ENCODE measurements around the gene NEUROD2. TPM values are rescaled to one million over a fixed set of nuclear protein-coding genes. Genes with fewer than 3 reads are reported as not detected.

The NEUROD2 gene
- polyA plus RNA-seq, 2 of the 4 experiments (the other 2 are of a cell fraction), result not detected

- ChIA-PET CTCF (interaction anchor here (4.1 to 58.8 kb wide), 2 partner anchors 32 to 54 kb away, joined by 20 to 1581 read pairs; partner anchors contain the start of genes PPP1R1B and STARD3), POLR2A (no interaction called here)
- DNase-seq (ENCODE audit: low read depth in 1 of 2, low spot score in 1 of 2) (no peak), FAIRE-seq (no peak), ATAC-seq (no peak)
- no peak overlapping the region for H3K4me2 ChIP-seq
- H3K9me3 ChIP-seq, result no peaks in the 10 kb centered on the region
- no peak overlapping the region for H3K27ac ChIP-seq
- H3K4me1 ChIP-seq, result peaks cover 49% of the 10 kb centered on the region
- H3K4me3 ChIP-seq, result no peak overlapping the region
- TF ChIP-seq MAX (IDR thresholded peaks at IDR 0.05) (no peak), HEYL (CRISPR knock-in tag; IDR thresholded peaks at IDR 0.05) (no peak), MAZ (IDR thresholded peaks at IDR 0.05; ENCODE audit: borderline replicate concordance, low read depth, low read length) (no peak), CBX2 (IDR thresholded peaks at IDR 0.05; ENCODE audit: borderline replicate concordance, low read depth) (no peak), JUNB (IDR thresholded peaks at IDR 0.05) (no peak), JUN (IDR thresholded peaks at IDR 0.05) (no peak), NR3C1 (IDR thresholded peaks at IDR 0.05) (no peak), E2F6 (IDR thresholded peaks at IDR 0.05; ENCODE audit: borderline replicate concordance, low read depth) (no peak), TFCP2L1 (CRISPR knock-in tag; IDR thresholded peaks at IDR 0.05) (no peak), HOXB13 (CRISPR knock-in tag; IDR thresholded peaks at IDR 0.05; ENCODE audit: low read depth) (no peak), RFX5 (IDR thresholded peaks at IDR 0.05) (no peak), HOXB5 (CRISPR knock-in tag; IDR thresholded peaks at IDR 0.05) (no peak), CHD2 (IDR thresholded peaks at IDR 0.05; ENCODE audit: low read length, partially characterized antibody) (no peak), ATOH8 (CRISPR knock-in tag; IDR thresholded peaks at IDR 0.05; ENCODE audit: low read depth) (no peak), CHD4 (IDR thresholded peaks at IDR 0.05; ENCODE audit: borderline replicate concordance) (no peak), POLR2AphosphoS2 (conservative IDR thresholded peaks at IDR 0.05; ENCODE audit: low read length) (no peak), HES2 (IDR thresholded peaks at IDR 0.05) (no peak), EP300 (IDR thresholded peaks at IDR 0.05) (no peak)
- WGBS (ENCODE audit: missing lambda C conversion rate), result 20% methylated on average over 4 of the region's 4 CpGs
Measured at GRCh38 chr17:39602533-39603303, 5.0 kb downstream of the NEUROD2 start.

GRCh38 chr17:39601758-39602532 is 5.8 kb downstream of the NEUROD2 start:
- no peak overlapping the region for H3K4me2 ChIP-seq
- no peak overlapping the region for H3K4me3 ChIP-seq
- no peak for DNase-seq (ENCODE audit: low read depth in 1 of 2, low spot score in 1 of 2)
- POLR2A ChIA-PET, result no interaction called here
- no peak for FAIRE-seq
- H3K4me1 ChIP-seq, result peaks cover 41% of the 10 kb centered on the region
- no peaks in the 10 kb centered on the region for H3K9me3 ChIP-seq
- no peak for TF ChIP-seq POLR2A (IDR thresholded peaks at IDR 0.05; ENCODE audit: low read length)
- peak; percentile 25; the same call in 1 of the 2 replicates for TF ChIP-seq REST (IDR thresholded peaks at IDR 0.05)
- no peak for ATAC-seq
- 44% methylated on average over 12 of the region's 12 CpGs for WGBS (ENCODE audit: missing lambda C conversion rate)
- CTCF ChIA-PET, result interaction anchor here (1.0 to 58.8 kb wide), 2 partner anchors 33 to 153 kb away, joined by 3 to 1581 read pairs; partner anchors contain the start of genes PPP1R1B and STARD3
- no peak overlapping the region for H3K27ac ChIP-seq
